Left ventricle myocardium inferior (tissue), 1 donor: ENCODE measurements around the gene IGFBPL1. TPM values are rescaled to one million over a fixed set of nuclear protein-coding genes. Genes with fewer than 3 reads are reported as not detected.

Experiments
- DNase-seq: peaks from one replicate; pipeline ENCODE4 v3.0.0-alpha.2; 2020
- H3K27ac ChIP-seq: fragments of 200-600 bp; replicated peaks from 2 replicates; pipeline ENCODE4 v1.8.0; 2021
- H3K27me3 ChIP-seq: fragments of 200-600 bp; 2 replicates; pipeline ENCODE4 v1.8.0; 2021; ENCODE audit warnings: low read depth
- H3K36me3 ChIP-seq: fragments of 200-600 bp; 2 replicates; pipeline ENCODE4 v1.8.0; 2021
- H3K4me1 ChIP-seq: fragments of 200-600 bp; 2 replicates; pipeline ENCODE4 v1.8.0; 2021
- H3K4me3 ChIP-seq: fragments of 200-600 bp; 2 replicates; pipeline ENCODE4 v1.8.0; 2021; ENCODE audit warnings: mild to moderate bottlenecking, moderate library complexity
- H3K9me3 ChIP-seq: fragments of 200-600 bp; replicated peaks from 2 replicates; pipeline ENCODE4 v1.8.0; 2021
- intact Hi-C: fragments of 100-400 bp; cut with micrococcal nuclease; formaldehyde crosslinking; loops from one replicate; pipeline ENCODE4 v1.11.0; 2022
- total RNA-seq: library from RNA; stranded (reverse); fragmentation: NEBNext Ultra II Directional; extraction: Animal tissue kit (Norgen Biotek cat#: 25700); gene quantifications from one replicate; pipeline ENCODE4 v1.2.1, GENCODE V29; 2021
- TF ChIP-seq, protein P1 (sequence below): fragments of 200-600 bp; IDR thresholded peaks from 2 replicates; pipeline ENCODE4 v1.8.0; 2021; ENCODE audit warnings: antibody characterized with exemption, mild to moderate bottlenecking, borderline replicate concordance
- donor health status: DM: no; HTN: yes; CAD: no; lungs with severe emphysema.

Gene IGFBPL1
- total RNA-seq, 1 donor from 2014 or later, result not detected

DNA sequence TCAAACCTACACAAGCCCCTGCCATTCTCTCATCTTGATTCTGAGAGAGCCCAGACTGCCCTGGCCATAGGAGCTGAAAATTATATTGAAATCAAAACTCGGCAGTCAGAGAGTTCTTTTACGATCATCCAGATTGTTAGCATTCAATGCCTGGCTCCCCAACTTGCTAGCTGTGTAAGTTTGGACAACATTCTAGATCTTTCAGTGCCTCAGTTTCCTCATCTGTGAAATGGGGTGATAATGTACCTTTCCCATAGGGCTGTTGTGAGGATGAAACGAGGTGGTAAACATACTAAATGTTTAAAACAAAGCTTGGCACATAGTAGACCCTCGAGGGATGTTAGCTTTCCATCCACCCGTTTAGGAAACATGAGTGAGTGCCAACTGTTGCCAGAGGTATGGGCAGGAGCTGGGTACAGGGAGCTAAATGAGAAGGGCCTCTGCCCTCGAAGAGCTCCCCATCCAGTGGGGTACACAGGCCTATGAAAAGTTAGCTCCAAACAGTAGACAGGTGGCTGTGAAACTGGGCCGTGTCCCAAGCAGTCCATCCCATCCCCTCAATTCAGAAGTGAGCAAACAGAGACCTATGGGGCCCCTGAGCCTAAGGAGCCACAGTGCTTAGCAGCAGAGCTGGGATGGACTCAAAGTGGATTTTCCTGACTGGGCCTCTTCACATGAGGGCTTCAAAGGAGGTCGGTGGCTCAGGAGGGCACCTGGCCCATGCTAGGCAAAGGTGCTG lies 17.3 kb upstream of the IGFBPL1 start:
- Histone ChIP-seq H3K9me3 (no peaks in the 10 kb centered on the region), H3K27ac (no peak overlapping the region), H3K36me3 (no peaks in the 10 kb centered on the region), H3K27me3 (peaks cover 64% of the 10 kb centered on the region), H3K4me3 (no peak overlapping the region), H3K4me1 (no peaks in the 10 kb centered on the region)
- no peak for DNase-seq
- intact Hi-C loops, result no loop called here
- TF ChIP-seq, protein P1, sequence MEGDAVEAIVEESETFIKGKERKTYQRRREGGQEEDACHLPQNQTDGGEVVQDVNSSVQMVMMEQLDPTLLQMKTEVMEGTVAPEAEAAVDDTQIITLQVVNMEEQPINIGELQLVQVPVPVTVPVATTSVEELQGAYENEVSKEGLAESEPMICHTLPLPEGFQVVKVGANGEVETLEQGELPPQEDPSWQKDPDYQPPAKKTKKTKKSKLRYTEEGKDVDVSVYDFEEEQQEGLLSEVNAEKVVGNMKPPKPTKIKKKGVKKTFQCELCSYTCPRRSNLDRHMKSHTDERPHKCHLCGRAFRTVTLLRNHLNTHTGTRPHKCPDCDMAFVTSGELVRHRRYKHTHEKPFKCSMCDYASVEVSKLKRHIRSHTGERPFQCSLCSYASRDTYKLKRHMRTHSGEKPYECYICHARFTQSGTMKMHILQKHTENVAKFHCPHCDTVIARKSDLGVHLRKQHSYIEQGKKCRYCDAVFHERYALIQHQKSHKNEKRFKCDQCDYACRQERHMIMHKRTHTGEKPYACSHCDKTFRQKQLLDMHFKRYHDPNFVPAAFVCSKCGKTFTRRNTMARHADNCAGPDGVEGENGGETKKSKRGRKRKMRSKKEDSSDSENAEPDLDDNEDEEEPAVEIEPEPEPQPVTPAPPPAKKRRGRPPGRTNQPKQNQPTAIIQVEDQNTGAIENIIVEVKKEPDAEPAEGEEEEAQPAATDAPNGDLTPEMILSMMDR, result no peak

DNA sequence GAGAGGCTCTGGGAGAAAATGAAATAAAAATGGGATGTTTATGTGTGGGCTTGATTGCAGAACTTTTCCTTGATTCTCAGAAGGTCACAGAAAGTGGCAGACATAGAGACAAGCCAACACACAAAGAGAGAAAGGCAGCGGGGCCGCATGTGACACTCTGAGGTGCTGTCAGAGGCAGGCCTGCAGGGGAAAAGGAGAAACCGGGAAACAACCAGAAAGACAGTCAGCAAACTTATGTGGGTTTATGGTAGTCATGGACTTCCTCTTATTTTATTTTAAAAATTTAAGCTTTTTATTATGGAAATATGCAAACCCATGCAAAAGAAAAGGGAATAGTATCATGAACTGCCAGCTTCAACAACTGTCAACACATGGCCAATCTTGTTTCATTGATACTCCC lies 16.3 kb upstream of the IGFBPL1 start:
- intact Hi-C loops, result no loop called here
- H3K36me3 ChIP-seq, result no peaks in the 10 kb centered on the region
- DNase-seq, result no peak
- no peaks in the 10 kb centered on the region for H3K9me3 ChIP-seq
- peaks cover 54% of the 10 kb centered on the region for H3K27me3 ChIP-seq
- TF ChIP-seq, protein P1, result no peak
- H3K4me1 ChIP-seq, result no peaks in the 10 kb centered on the region
- H3K27ac ChIP-seq, result no peak overlapping the region
- H3K4me3 ChIP-seq, result no peak overlapping the region

DNA sequence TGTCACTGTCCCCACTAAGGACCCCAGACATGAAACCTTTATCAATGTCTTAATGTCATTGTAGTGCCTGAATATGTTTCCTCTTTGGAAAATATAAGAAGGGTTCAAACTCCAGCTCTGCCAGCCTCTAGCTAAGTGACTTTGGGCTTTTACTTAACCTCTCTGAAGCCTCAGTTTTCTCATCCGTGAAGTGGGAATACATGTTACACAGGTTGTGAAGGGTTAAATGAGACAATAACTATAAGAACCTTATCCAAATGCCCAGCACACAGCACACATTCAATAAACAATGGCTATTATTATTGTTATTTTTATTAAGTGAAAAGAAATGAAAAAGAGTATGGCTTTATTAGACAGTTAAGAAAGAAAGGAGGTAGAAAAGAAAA lies 15.7 kb upstream of the IGFBPL1 start:
- TF ChIP-seq, protein P1, result no peak
- Histone ChIP-seq H3K27ac (no peak overlapping the region), H3K4me3 (no peak overlapping the region), H3K9me3 (no peaks in the 10 kb centered on the region), H3K36me3 (no peaks in the 10 kb centered on the region), H3K27me3 (peaks cover 48% of the 10 kb centered on the region), H3K4me1 (no peaks in the 10 kb centered on the region)
- intact Hi-C loops, result no loop called here
- DNase-seq, result no peak

DNA sequence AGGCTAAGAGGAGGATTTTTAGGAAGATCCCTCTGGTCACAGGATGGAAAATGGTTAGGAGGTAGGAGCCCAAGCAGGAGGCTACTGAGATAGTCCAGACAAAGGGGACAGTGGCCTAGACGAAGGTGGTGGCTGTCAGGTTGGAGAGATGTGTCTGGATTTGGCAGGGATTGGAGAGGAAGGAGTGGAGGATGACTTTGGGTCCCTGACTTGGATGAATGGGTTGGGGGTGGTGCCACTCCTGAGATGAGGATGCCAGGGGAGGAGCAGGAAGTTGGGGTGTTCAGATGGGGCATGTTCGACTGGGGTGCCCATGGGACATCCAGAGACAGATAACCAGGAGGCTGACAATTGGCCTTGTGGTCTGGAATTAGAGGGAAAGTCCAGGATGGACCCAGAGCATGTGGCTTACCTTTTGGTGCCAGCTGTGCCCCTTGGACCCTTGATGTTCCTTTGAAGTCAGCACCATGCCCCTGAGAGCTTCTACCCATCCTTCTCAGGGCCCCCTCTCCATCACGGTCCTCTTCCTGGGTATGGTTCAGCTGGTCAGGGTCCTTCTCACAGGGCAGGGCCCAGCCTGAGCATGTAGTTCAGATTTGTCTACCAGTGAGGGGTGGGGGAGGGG lies 15.1 kb upstream of the IGFBPL1 start:
- DNase-seq, result no peak
- no peaks in the 10 kb centered on the region for H3K9me3 ChIP-seq
- TF ChIP-seq, protein P1, result no peak
- intact Hi-C loops, result no loop called here
- H3K27ac ChIP-seq, result no peak overlapping the region
- no peaks in the 10 kb centered on the region for H3K36me3 ChIP-seq
- H3K4me3 ChIP-seq, result no peak overlapping the region
- H3K27me3 ChIP-seq, result peaks cover 47% of the 10 kb centered on the region
- H3K4me1 ChIP-seq, result no peaks in the 10 kb centered on the region

DNA sequence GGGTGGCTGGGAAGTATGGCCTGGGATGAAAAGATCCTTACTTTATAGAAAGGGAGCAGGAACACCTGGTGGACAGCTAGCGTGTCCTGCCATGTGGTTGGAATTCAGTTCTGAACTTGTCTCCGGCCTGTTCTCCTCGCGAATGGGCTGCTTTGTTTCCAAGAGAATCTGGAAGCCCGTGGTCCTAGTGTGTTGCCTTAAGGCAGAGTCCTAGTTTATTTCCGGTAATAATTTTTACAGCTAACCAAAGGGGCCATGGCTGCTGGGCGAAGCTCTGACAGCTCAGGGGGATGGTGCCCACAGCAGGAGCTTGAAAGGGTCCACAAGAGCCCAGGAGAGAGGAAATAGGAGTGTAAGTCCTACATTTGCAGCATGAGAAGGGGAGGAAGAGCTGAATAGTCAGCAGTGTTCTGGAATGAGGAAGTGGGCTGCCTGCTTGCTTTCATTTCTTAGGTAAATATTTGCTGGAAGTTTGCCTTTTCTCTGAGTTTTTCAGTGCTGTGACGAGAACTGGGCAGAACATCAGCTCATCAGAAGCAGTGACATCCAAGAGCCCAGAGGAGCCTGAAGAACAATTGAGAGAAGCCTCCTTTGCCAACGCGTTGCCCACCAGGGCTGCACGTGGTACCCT lies 13.1 kb upstream of the IGFBPL1 start:
- Histone ChIP-seq H3K4me1 (no peaks in the 10 kb centered on the region), H3K9me3 (no peaks in the 10 kb centered on the region), H3K36me3 (no peaks in the 10 kb centered on the region), H3K27me3 (peaks cover 45% of the 10 kb centered on the region), H3K4me3 (no peak overlapping the region), H3K27ac (no peak overlapping the region)
- DNase-seq, result no peak
- intact Hi-C loops, result no loop called here
- TF ChIP-seq, protein P1, result no peak
